HCT116 (cell line): Measurements from ENCODE around the gene ACACA.

Experiments
- ATF3 ChIP-seq: IDR thresholded peaks from 2 replicates; pipeline ENCODE4 v1.6.1; 2012
- POLR2A ChIP-seq: IDR thresholded peaks from 2 replicates; pipeline ENCODE4 v1.7.0; 2011; ENCODE audit warnings: borderline replicate concordance; ENCODE audit not compliant: insufficient read depth, insufficient read length; ENCODE audit errors: extremely low read depth
- RAD21 ChIP-seq: IDR thresholded peaks from 2 replicates; pipeline ENCODE4 v1.6.1; 2012; ENCODE audit warnings: low read depth, mild to moderate bottlenecking
- TF ChIP-seq, protein P1 (sequence below), 3 experiments: fragments of 200-600 bp in 1 of 3; sonication (generic) in 1 of 3; IDR thresholded peaks in 2 of 3; conservative IDR thresholded peaks in 1 of 3; 2 replicates each; pipeline ENCODE4 v1.5.1; 2012 to 2017; ENCODE audit warnings: low read depth in 2 of 3, low read length in 2 of 3, antibody characterized with exemption in 1 of 3, borderline replicate concordance in 1 of 3, control low read depth in 1 of 3, mild to moderate bottlenecking in 1 of 3, mixed read lengths in 1 of 3, mixed run types in 1 of 3, moderate library complexity in 1 of 3; ENCODE audit not compliant: insufficient read depth in 1 of 3

DNA sequence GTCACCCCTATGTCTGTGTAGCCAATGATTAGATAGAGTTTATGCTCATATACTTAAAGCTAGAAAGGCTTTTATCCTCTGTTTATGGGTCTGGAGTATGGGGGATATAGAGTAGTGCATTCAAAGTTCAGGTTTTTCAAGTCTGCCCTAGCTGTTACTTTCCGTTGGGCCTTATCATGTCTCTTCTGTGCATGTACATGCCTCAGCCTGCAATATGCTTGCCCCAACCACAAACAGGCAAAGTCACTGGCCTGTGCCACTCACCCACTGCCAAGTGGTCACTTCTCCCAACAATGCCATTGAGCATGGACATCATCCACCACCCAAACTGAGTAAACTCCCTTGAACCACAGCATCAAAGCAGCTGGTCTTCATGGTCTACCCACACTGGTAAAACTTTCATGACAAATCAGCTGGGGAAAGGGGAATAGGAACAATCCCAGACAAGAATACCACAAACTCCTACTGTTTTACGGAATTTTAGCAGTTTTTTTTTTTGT lies 101.2 kb downstream of the ACACA start:
- TF ChIP-seq, protein P1, sequence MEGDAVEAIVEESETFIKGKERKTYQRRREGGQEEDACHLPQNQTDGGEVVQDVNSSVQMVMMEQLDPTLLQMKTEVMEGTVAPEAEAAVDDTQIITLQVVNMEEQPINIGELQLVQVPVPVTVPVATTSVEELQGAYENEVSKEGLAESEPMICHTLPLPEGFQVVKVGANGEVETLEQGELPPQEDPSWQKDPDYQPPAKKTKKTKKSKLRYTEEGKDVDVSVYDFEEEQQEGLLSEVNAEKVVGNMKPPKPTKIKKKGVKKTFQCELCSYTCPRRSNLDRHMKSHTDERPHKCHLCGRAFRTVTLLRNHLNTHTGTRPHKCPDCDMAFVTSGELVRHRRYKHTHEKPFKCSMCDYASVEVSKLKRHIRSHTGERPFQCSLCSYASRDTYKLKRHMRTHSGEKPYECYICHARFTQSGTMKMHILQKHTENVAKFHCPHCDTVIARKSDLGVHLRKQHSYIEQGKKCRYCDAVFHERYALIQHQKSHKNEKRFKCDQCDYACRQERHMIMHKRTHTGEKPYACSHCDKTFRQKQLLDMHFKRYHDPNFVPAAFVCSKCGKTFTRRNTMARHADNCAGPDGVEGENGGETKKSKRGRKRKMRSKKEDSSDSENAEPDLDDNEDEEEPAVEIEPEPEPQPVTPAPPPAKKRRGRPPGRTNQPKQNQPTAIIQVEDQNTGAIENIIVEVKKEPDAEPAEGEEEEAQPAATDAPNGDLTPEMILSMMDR (IDR thresholded peaks at IDR 0.05 in 2 of 3, conservative IDR thresholded peaks at IDR 0.05 in 1 of 3; ENCODE audit: borderline replicate concordance in 1 of 3, insufficient read depth in 1 of 3, low read depth in 2 of 3, low read length in 2 of 3) = no peak
- TF ChIP-seq POLR2A = no peak
- no peak for TF ChIP-seq ATF3
- no peak for TF ChIP-seq RAD21
